GM12878 (cell line): ENCODE measurements around the gene METAP1D.

Source experiments
- ASH2L ChIP-seq: fragments of 300-600, 200-600 bp; sonication (generic); IDR thresholded peaks from 2 replicates; pipeline ENCODE4 v1.6.1; 2017; ENCODE audit warnings: low read depth, mild to moderate bottlenecking, borderline replicate concordance
- EZH2 ChIP-seq: IDR thresholded peaks from 2 replicates; pipeline ENCODE4 v1.6.1; 2012; ENCODE audit warnings: low read depth, mild to moderate bottlenecking, control low read depth, inconsistent platforms, low read length, borderline replicate concordance; ENCODE audit not compliant: control insufficient read depth
- FOXK2 ChIP-seq: fragments of 450-650 bp; IDR thresholded peaks from 2 replicates; pipeline ENCODE4 v1.6.1; 2017; ENCODE audit warnings: mild to moderate bottlenecking, moderate library complexity
- GABPA ChIP-seq: IDR thresholded peaks from 2 replicates; pipeline ENCODE4 v1.6.1; 2014; ENCODE audit warnings: antibody characterized with exemption, low read depth, mild to moderate bottlenecking, inconsistent platforms
- JUND ChIP-seq: IDR thresholded peaks from 2 replicates; pipeline ENCODE4 v1.6.1; 2012; ENCODE audit warnings: low read depth, mild to moderate bottlenecking, low read length, improper control_type of control experiment, moderate library complexity
- NFYA ChIP-seq: IDR thresholded peaks from 2 replicates; pipeline ENCODE4 v1.6.1; 2011; ENCODE audit warnings: low read depth, mild to moderate bottlenecking, low read length, improper control_type of control experiment, borderline replicate concordance
- SIN3A ChIP-seq: IDR thresholded peaks from 2 replicates; pipeline ENCODE4 v1.6.1; 2012; ENCODE audit warnings: low read depth, low read length, improper control_type of control experiment
- TARDBP ChIP-seq: IDR thresholded peaks from 2 replicates; pipeline ENCODE4 v1.6.1; 2016; ENCODE audit warnings: borderline replicate concordance
- ZZZ3 ChIP-seq: IDR thresholded peaks from 2 replicates; pipeline ENCODE4 v1.6.1; 2011; ENCODE audit warnings: low read depth; ENCODE audit not compliant: control insufficient read depth, insufficient read length
- TF ChIP-seq, protein P1 (sequence below), 3 experiments: IDR thresholded peaks in 2 of 3; conservative IDR thresholded peaks in 1 of 3; 2 replicates each; pipeline ENCODE4 v1.5.1; 2011; ENCODE audit warnings: low read depth in 3 of 3, low read length in 3 of 3, mild to moderate bottlenecking in 3 of 3, control low read depth in 2 of 3, moderate library complexity in 2 of 3, inconsistent platforms in 1 of 3, mixed read lengths in 1 of 3; ENCODE audit not compliant: control insufficient read depth in 2 of 3, insufficient read depth in 1 of 3; ENCODE audit errors: extremely low read depth in 1 of 3
- TF ChIP-seq, protein P2 (sequence below): IDR thresholded peaks from 2 replicates; pipeline ENCODE4 v1.6.1; 2011; ENCODE audit warnings: low read depth, low read length, improper control_type of control experiment, borderline replicate concordance
- TF ChIP-seq, protein P3 (sequence below): IDR thresholded peaks from 2 replicates; pipeline ENCODE4 v1.6.1; 2011; ENCODE audit warnings: mild to moderate bottlenecking, low read depth, low read length, moderate library complexity; ENCODE audit not compliant: insufficient replicate concordance
- TF ChIP-seq, protein P4 (sequence below): fragments of 450-650 bp; IDR thresholded peaks from 2 replicates; pipeline ENCODE4 v1.6.1; 2017; ENCODE audit warnings: antibody characterized with exemption, mild to moderate bottlenecking, moderate library complexity

DNA sequence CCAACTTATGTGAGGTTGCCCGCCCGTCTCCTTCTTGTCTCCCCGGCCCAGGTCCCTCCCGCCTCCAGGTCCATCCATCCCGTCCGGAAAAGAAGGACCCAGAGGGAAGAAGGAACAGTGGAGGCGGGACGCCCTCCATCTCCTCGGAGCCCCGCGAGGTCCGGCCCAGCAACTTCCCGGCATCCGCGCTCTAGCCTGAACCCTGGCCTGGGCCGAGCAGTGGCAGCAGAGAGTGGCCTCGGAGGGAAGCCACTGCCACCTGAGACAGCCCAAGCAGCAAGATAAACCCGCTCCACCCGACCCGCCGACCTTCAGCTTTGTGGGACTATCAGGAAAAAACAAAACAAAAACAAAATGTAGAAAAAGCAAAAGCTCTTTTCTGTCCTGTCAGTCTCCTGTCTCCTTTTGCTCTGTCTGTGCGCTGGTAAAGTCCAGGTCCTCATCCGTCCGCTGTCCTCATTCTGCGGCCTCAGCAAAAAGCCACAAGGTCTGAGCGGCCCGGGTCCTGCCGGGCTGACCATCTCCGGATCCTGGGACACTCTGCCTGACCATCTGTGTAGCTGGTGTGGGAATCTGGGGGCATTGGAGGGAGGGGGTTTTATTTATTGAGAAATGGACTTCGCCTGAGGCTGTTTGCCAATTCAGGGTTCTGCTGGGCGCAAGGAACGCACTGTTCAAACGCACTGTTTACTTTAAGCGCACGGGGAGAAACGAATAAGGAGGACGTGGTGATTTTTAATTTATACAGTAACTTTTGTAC is 88.7 kb downstream of the METAP1D start:
- TF ChIP-seq ASH2L (no peak), GABPA (no peak), EZH2 (no peak), SIN3A (no peak), NFYA (no peak), JUND (no peak), TARDBP (no peak), FOXK2 (no peak), ZZZ3 (no peak)
- TF ChIP-seq, protein P1, sequence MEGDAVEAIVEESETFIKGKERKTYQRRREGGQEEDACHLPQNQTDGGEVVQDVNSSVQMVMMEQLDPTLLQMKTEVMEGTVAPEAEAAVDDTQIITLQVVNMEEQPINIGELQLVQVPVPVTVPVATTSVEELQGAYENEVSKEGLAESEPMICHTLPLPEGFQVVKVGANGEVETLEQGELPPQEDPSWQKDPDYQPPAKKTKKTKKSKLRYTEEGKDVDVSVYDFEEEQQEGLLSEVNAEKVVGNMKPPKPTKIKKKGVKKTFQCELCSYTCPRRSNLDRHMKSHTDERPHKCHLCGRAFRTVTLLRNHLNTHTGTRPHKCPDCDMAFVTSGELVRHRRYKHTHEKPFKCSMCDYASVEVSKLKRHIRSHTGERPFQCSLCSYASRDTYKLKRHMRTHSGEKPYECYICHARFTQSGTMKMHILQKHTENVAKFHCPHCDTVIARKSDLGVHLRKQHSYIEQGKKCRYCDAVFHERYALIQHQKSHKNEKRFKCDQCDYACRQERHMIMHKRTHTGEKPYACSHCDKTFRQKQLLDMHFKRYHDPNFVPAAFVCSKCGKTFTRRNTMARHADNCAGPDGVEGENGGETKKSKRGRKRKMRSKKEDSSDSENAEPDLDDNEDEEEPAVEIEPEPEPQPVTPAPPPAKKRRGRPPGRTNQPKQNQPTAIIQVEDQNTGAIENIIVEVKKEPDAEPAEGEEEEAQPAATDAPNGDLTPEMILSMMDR (IDR thresholded peaks at IDR 0.05 in 2 of 3, conservative IDR thresholded peaks at IDR 0.05 in 1 of 3; ENCODE audit: control insufficient read depth in 2 of 3, extremely low read depth in 1 of 3, insufficient read depth in 1 of 3, low read depth in 3 of 3, low read length in 3 of 3), result no peak
- TF ChIP-seq, protein P2, sequence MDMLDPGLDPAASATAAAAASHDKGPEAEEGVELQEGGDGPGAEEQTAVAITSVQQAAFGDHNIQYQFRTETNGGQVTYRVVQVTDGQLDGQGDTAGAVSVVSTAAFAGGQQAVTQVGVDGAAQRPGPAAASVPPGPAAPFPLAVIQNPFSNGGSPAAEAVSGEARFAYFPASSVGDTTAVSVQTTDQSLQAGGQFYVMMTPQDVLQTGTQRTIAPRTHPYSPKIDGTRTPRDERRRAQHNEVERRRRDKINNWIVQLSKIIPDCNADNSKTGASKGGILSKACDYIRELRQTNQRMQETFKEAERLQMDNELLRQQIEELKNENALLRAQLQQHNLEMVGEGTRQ, result no peak
- TF ChIP-seq, protein P3, sequence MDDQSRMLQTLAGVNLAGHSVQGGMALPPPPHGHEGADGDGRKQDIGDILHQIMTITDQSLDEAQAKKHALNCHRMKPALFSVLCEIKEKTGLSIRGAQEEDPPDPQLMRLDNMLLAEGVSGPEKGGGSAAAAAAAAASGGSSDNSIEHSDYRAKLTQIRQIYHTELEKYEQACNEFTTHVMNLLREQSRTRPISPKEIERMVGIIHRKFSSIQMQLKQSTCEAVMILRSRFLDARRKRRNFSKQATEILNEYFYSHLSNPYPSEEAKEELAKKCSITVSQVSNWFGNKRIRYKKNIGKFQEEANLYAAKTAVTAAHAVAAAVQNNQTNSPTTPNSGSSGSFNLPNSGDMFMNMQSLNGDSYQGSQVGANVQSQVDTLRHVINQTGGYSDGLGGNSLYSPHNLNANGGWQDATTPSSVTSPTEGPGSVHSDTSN, result no peak
- TF ChIP-seq, protein P4, sequence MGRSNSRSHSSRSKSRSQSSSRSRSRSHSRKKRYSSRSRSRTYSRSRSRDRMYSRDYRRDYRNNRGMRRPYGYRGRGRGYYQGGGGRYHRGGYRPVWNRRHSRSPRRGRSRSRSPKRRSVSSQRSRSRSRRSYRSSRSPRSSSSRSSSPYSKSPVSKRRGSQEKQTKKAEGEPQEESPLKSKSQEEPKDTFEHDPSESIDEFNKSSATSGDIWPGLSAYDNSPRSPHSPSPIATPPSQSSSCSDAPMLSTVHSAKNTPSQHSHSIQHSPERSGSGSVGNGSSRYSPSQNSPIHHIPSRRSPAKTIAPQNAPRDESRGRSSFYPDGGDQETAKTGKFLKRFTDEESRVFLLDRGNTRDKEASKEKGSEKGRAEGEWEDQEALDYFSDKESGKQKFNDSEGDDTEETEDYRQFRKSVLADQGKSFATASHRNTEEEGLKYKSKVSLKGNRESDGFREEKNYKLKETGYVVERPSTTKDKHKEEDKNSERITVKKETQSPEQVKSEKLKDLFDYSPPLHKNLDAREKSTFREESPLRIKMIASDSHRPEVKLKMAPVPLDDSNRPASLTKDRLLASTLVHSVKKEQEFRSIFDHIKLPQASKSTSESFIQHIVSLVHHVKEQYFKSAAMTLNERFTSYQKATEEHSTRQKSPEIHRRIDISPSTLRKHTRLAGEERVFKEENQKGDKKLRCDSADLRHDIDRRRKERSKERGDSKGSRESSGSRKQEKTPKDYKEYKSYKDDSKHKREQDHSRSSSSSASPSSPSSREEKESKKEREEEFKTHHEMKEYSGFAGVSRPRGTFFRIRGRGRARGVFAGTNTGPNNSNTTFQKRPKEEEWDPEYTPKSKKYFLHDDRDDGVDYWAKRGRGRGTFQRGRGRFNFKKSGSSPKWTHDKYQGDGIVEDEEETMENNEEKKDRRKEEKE, result no peak
